Bronchial epithelial cell (primary cell): ENCODE measurements around the gene CLDN24. TPM values are rescaled to one million over a fixed set of nuclear protein-coding genes. Genes with fewer than 3 reads are reported as not detected.

Source experiments
- DNase-seq: peaks from one replicate; pipeline ENCODE4 v3.0.0-alpha.2; 2010; ENCODE audit warnings: low read depth
- FAIRE-seq: peaks from 2 replicates; lab custom pipeline; 2011; peaks lifted over from hg19 to GRCh38; lab: Jason Lieb, UNC
- H3K27me3 ChIP-seq: 2 replicates; pipeline ENCODE4 v1.5.1; 2011; ENCODE audit warnings: low read length; ENCODE audit not compliant: control insufficient read depth, insufficient read depth
- H3K36me3 ChIP-seq: 2 replicates; pipeline ENCODE4 v1.5.1; 2011; ENCODE audit warnings: low read length; ENCODE audit not compliant: control insufficient read depth, insufficient read depth
- H3K4me3 ChIP-seq: 2 replicates; pipeline ENCODE4 v1.5.1; 2011; ENCODE audit warnings: mild to moderate bottlenecking, low read depth, low read length, control low read depth
- CTCF ChIP-seq: IDR thresholded peaks from 2 replicates; pipeline ENCODE4 v1.5.1; 2011; ENCODE audit warnings: mild to moderate bottlenecking, moderate library complexity, low read length, control low read depth, inconsistent platforms; ENCODE audit not compliant: insufficient read depth, severe bottlenecking
- total RNA-seq: library from RNA; depleted of rRNA; stranded (reverse); fragments of >200 nt; gene quantifications from 2 replicates; pipeline ENCODE4 v1.2.1, GENCODE V29; 2014

The CLDN24 gene
- total RNA-seq, 1 donor from 2014 or later, result not detected

GRCh38 chr4:183304067-183304466 is 18.2 kb downstream of the CLDN24 start:
- TF ChIP-seq CTCF, result no peak
- Histone ChIP-seq H3K27me3 (no peaks in the 10 kb centered on the region), H3K36me3 (no peaks in the 10 kb centered on the region), H3K4me3 (no peak overlapping the region)
- DNase-seq (no peak), FAIRE-seq (no peak)

- no peaks in the 10 kb centered on the region for H3K27me3 ChIP-seq
- TF ChIP-seq CTCF, result no peak
- DNase-seq (no peak), FAIRE-seq (no peak)
- H3K36me3 ChIP-seq, result no peaks in the 10 kb centered on the region
- no peak overlapping the region for H3K4me3 ChIP-seq
These were observed 18.9 kb downstream of the CLDN24 start for GRCh38 chr4:183303301-183303700.

- no peak for FAIRE-seq
- no peak overlapping the region for H3K4me3 ChIP-seq
- no peaks in the 10 kb centered on the region for H3K27me3 ChIP-seq
- H3K36me3 ChIP-seq, result no peaks in the 10 kb centered on the region
- DNase-seq, result peak; percentile 13
- no peak for TF ChIP-seq CTCF
These were observed 21.6 kb downstream of the CLDN24 start for GRCh38 chr4:183300655-183301054.

- FAIRE-seq, result no peak
- peak; percentile 25 for DNase-seq
- Histone ChIP-seq H3K36me3 (no peaks in the 10 kb centered on the region), H3K4me3 (no peak overlapping the region), H3K27me3 (no peaks in the 10 kb centered on the region)
- TF ChIP-seq CTCF, result no peak
These were observed 22.2 kb downstream of the CLDN24 start for GRCh38 chr4:183300070-183300469.

GRCh38 chr4:183299464-183299863 is 22.8 kb downstream of the CLDN24 start:
- Histone ChIP-seq H3K27me3 (no peaks in the 10 kb centered on the region), H3K4me3 (no peak overlapping the region), H3K36me3 (no peaks in the 10 kb centered on the region)
- FAIRE-seq, result no peak
- no peak for TF ChIP-seq CTCF
- no peak for DNase-seq

GRCh38 chr4:183297675-183298074 is 24.6 kb downstream of the CLDN24 start:
- FAIRE-seq (no peak), DNase-seq (no peak)
- Histone ChIP-seq H3K4me3 (no peak overlapping the region), H3K27me3 (no peaks in the 10 kb centered on the region), H3K36me3 (no peaks in the 10 kb centered on the region)
- no peak for TF ChIP-seq CTCF
